G401.6 (cell line): ENCODE data around the gene RAB3IP.
"Not testable (repeated sequence)": the region's sequence is repeated elsewhere in the genome, so short reads cannot be mapped to it uniquely, and the experiment has no call there.

Experiments used
- FAIRE-seq: peaks from 2 replicates; lab custom pipeline; 2012; peaks lifted over from hg19 to GRCh38; lab: Jason Lieb, UNC

Gene RAB3IP

DNA sequence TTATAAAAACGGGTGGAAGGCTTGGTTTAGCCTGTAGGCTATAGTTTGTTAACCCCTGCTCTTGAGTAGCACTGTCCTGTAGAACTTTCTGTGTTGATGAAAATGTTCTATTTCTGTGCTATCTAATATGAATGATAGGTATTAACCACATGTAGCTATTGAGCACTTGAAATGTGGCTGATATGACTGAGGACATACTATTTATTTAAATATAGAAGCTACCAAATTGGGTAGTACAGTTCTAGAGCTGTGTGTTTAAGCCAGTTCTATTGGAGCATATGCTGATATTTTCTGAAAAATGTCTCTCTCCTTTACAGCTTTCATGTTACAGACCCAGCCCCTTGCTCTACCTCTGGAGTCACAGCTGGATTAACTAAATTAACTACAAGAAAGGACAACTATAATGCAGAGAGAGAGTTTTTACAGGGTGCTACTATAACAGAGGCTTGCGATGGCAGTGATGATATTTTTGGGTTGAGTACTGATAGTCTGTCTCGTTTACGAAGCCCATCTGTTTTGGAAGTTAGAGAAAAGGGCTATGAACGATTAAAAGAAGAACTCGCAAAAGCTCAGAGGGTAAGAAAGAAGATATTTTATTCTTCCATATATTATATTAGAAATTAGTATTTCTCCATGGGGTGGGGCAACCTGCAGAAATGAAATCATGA, 17.6 kb downstream of the RAB3IP start:
- no peak for FAIRE-seq

DNA sequence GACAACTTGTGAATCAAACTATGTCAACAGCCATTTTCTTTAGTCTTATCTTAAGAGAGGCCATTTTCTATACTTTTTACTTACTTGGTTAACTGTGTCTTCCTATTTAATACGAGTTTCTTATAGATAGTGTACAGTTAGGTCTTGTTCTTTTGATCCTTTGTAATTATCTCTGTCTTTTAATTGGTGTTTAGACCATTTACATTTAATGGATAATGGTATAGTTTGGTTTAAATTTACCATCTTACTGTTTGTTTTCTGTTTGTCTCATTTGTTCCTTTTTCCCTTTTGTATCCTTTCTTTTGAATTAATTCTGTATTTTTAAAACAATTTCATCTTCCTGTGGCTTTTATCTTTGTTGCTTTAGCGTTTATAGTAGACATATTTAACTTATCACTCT, 19.4 kb downstream of the RAB3IP start:
- FAIRE-seq = no peak

DNA sequence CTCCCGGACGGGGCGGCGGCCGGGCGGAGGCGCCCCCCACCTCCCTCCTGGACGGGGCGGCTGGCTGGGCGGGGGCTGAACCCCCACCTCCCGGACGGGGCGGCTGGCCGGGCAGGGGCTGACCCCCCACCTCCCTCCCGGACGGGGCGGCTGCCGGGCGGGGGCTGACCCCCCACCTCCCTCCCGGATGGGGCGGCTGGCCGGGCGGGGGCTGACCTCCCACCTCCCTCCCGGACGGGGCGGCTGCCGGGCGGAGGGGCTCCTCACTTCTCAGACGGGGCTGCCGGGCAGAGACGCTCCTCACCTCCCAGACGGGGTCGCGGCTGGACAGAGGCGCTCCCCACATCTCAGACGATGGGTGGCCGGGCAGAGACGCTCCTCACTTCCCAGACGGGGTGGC, 20.9 kb downstream of the RAB3IP start:
- FAIRE-seq = not testable (repeated sequence)

DNA sequence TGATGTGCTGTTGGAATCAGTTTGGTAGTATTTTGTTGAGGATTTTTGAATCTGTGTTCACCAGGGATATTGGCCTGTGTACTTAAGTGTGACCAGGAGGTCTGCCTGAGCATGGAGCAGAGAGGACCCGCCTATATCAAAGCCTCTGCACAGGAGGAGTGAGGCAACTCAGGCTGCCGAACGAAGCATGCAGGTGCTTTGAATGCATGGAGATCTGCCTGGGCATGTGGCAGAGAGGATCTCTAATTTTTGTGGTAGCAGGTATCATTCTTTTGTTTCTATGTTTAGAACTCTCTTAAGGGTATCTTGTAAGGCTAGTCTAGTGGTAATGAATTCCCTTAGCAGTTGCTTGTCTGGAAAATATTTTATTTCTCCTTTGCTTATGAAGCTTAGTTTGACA, 26.9 kb downstream of the RAB3IP start:
- FAIRE-seq = no peak

DNA sequence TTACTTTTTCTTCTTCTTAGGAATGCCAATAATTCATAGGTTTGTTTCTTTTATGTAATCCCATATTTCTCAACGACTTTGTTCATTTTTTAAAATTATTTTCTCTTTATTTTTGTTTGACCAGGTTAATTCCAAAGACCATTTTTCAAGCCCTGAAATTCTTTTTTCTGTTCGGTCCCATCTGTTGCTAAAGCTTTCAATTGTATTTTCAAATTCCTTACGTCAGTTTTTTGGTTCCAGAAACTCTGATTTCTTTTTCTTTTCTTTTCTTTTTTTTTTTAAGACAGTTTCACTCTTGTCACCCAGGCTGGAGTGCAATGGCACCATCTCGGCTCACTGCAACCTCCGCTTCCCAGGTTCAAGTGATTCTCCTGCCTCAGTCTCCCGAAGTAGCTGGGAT, 27.6 kb downstream of the RAB3IP start:
- no peak for FAIRE-seq

DNA sequence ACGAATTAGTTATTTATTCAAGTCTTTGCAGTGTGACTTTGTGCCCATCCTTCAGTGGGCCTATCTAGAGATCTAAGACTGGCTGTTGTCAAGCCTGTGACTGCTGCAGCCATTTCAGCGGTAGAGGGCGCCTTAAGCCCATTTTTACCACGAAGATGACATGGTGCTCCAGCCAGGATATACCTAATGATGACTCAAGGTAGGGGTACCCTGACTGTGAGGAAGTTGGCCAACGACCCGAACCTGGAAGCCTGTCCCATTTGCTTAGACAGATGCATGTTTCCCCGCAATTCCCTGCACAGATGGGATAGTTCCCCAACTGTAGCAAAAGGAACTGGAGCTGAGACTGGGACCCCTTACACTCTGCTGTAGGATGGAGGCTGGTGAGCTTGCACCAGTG, 41.3 kb downstream of the RAB3IP start:
- FAIRE-seq = no peak

DNA sequence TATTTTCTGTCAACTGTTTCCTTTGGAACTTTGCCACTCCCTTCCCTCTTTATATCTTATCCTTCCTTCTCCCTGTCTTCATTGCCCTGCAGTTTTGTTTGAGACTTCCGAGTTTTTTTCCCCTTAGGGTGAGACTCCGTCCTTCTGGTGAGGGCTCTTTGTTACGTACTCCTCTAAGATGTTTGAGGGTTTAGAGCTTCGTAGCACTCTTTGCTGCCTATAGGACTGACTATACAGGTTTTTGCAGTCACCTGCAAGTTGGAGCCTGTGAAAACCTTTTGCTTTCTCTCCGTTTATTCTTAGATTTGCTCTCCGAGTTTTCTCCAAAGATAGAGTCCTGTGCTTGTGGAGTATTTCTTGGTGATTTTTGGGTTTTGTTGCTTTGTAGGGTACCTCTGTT, 44.7 kb downstream of the RAB3IP start:
- no peak for FAIRE-seq

DNA sequence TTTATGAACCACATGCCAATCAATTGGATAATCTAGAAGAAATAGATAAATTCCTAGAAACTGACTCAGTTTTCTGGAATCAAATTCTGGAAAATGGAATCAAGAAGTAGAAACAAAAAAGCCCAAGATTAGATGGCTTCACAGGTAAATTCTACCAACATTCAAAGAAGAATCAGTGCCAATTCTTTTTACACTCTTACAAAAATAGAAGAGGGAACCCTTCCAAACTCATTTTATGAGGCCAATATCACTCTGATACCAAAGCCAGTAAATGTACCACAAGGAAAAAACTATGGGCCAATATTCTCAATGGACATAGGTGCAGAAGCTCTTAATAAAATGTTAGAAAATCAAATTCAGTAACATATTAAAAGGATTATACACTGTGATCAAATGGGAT, 50.7 kb downstream of the RAB3IP start:
- no peak for FAIRE-seq

DNA sequence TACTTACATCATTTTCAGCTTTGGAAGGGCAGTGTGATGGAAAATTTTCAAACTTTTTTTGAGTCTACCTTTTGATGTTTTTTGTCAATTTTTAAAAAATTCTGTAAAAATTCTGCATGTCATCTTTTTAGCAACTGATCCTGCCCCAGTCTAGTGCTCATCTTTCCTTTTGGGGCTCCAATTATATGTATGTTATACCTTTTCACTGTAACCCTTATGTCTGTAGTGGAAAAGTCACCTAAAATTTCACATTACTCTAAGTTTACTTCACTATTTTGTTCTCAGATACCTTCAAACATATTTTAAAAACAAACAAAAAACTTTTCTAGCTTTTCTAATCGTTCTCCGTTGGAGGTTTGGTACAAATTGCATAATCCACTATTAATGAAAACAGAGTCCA, 53.9 kb downstream of the RAB3IP start:
- no peak for FAIRE-seq

DNA sequence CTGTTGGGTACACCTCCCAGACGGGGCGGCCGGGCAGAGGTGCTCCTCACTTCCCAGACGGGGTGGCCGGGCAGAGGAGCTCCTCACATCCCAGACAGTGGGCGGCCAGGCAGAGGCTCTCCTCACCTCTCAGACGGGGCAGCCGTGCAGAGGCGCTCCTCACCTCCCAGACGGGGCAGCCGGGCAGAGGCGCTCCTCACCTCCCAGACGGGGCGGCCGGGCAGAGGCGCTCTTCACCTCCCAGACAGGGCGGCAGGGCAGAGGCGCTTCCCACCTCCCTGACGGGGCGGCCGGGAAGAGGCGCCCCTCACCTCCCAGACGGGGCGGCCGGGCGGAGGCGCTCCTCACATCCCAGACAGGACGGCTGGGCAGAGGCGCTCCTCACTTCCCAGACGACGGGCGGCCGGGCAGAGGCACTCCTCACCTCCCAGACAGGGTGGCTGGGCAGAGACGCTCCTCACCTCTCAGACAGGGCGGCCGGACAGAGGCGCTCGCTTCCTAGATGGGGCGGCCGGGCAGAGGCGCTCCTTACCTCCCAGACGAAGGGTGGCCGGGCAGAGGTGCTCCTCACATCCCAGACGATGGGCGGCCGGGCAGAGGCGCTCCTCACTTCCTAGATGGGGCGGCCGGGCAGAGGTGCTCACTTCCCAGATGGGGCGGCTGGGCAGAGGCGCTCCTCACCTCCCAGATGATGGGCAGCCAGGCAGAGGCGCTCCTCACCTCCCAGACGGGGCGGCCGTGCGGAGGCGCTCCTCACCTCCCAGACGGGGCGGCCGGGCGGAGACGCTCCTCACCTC, 68.6 kb downstream of the RAB3IP start:
- not testable (repeated sequence) for FAIRE-seq

DNA sequence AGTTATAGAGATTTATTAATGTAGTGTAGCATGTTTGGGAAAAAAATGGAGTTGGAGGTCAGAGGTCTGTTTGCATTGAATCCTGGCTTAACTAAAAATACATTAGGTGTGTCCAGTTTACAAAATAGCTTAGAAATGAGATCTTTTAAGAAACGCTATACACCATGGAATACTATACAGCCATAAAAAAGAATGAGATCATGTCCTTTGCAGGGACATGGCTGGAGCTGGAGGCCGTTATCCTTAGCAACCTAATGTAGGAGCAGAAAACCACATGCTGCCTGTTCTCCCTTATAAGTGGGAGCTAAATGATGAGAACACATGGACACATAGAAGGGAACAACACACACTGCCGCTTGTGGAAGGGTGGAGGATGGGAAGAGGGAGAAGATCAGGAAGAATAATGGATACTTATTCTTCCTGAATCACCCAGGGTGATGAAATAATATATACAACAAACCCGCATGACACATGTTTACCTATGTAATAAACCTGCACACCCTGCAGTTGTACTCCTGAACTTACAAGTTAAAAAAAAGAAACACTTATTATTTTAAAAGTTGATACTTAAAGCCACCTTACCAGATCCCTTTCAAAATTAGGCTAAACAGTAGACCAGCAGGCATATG, 72.3 kb downstream of the RAB3IP start:
- no peak for FAIRE-seq

DNA sequence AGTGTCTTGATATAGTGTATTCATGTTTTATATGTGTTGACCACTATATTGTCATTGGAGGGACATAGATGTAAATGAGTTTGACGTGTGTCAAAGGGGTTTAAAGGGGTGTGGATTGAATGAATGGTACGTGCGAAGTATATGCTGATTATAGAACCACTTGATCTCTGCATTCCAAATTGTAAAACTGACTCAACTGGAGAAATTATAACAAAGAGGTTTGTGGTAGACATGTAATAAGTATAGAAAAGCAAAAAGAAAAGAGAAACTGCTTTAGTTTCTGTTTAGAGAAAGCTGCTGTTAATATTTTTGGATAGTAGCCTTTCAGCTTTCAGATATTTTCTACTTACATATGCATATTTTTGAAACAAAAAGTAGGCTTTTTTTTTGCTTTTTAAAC, 77.4 kb downstream of the RAB3IP start:
- no peak for FAIRE-seq

DNA sequence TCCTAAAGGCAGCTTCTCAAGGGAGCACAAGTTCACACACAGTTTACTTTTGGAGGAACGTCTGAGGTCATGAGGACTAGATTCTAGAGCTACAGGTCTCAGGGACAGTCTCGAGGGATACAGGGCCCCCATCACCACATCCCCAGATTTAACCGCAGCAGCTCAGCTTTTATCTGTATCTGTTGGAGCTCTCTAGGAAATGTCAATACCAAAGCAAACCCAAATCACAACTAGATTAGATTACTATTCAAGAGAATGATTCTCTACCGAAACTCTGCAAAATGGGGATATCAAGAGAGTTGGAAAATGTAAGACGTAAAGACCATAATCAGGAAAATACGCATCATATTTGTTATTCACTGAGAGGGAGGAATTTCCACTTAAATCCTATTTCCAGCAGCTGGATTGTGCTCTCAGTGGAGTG, 82.4 kb downstream of the RAB3IP start:
- FAIRE-seq = no peak

DNA sequence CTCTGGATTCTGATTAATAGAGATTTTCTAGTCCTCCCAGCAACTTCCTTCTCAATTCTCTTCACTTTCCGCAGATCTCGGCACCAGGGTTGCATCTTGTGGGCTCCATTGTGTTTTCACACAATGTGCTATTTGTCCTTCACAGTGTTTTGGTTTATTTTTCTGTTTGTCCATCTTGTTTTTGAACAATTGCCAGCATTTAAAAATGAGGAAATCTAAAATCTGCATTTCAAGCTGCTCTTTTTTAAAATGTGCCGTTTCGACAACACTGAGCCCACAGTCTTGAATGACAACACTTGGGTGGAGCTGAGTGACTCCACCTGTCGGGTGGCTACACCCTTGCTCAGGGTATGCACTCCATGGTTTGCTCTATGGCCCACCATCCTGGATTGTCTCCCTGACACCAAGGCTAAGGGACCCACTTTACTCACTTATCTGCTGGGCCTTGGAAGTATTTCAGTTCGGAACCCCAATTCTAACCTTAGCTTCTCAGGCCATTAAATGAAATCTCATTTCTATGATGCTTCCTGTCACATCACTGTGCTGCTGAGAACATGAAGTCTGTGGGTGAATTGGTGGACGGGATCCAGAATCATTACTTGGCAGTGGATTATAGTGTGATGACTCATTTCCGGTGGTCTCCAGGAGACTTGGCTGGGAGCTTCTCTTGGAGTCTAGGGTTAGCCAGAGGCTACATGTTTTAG, 82.9 kb downstream of the RAB3IP start:
- no peak for FAIRE-seq

DNA sequence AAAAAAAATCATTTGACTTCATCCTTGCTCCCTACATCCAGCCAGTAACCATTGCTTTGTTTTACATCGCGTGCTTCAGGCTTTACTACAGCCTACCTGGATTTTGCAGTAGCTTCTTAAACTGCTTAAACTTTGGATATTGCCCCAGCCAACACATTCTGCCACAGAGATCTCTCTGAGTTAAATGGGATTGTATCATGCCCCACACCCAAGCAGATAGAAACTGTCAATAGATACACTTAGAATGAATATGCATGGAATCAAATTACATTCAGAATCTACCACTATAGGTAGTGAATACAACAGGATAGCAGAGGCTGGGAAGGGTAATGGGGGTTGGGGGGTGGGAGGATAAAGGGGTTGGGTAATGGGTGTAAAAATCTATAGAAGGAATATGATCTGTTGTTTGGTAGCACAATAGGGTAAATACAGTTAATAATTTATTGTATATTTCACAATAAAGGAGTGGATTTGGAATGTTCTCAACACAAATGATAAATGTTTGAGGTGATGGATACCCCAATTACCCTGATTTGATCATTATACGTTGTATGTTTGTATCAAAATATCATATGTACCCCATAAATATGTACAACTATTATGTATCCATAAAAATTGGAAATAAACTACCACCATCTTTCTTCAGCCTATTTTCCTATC, 83.7 kb downstream of the RAB3IP start:
- FAIRE-seq = no peak

DNA sequence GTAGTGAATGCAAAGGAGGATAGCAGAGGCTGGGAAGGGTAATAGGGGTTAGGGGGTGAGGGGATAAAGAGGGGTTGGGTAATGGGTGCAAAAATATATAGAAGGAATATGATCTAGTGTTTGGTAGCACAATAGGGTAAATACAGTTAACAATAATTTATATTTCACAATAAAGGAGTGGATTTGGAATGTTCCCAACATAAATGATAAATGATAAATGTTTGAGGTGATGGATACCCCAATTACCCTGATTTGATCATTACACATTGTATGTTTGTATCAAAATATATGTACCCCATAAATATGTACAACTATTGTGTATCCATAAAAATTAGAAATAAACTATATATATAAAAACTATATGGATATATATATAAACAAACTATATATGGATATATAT, 85.4 kb downstream of the RAB3IP start:
- FAIRE-seq = no peak

DNA sequence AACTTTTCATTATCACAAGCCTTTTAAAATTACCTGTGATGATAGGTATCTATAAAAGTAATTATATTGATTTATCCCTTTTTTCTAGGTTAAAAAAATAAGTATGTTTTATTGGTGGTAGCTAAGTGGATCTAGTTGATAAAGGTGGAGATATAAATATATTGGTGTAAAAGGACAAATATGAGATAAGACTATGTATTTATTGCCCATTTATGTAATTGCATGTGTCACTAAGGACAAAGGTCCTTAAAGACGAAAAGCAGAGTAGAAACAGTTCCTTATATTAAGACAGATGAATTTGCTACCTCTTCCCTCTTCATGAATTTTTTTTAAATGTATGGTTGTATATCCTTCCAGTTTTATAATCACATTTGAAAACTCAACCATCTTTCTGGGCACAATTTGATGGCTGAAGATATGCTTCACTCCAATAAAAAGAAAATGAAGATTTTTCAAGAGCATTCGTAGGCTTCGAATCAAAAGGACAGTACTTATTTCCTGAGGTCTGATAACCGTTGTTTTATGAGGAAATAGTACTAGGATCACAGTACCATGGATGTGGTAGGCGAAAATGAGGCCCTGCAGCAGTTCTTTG, 86.4 kb downstream of the RAB3IP start, which contains the start of gene MYRFL:
Gene MYRFL (plus strand): TSS at position 262 of the 595 bp plus-strand sequence. CDS start 291 bp downstream, at position 553.
- no peak for FAIRE-seq

DNA sequence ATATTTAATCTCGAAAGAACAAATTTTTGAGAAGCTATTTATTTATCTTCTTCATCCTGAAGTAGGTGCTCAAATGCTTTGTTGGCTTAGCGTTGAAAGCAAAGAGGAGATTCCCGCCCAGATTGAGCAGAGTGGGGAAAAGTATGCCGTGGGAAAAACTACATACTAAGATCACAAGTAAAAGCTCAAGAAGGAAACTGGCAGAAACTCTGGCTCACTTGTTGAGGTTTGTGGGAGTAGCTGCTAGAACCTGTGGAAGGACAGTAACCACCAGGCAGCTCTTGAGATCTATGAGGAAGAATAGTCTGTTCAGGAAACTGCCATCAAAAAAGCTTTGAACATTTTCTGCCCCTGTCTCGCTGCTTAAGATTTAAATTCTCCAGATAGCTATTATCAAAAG, 90.2 kb downstream of the RAB3IP start:
- no peak for FAIRE-seq

DNA sequence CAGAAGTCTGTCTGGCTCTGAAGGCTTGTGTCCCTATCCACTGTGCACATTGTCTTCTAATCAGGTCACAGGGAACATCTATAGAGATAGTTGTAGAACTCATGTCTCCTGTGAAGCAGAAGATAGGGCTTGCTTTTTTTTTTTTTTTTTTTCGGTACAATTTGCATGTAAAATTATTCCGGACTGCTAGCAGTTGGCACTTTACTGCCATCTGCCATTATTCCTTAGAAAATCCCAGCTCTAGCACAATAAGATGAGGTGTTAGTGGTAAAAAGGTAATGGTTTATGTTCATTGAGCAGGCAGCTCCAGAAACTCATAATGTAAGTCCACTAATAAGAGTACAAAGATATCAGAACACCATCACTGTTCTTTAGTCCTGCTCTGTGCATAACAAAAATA, 95.0 kb downstream of the RAB3IP start:
- no peak for FAIRE-seq

DNA sequence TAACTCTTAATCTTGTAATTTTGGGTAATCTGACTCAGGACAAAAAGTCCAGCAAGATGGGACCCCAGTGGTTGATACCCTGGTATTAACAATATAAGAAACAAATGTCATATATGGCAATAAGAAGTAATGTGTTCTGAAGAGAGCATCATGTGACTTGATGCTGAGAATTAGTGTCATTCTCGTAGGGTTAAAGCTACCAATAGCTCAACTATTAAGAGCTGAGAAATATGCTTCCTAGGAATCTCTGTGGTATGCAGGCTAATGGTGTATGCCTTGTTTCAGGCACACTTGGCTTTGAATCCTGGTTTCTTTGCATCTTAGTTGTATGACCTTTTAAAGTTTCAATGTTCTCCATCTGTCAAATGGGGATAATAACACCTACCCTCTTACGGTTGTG, 95.5 kb downstream of the RAB3IP start:
- FAIRE-seq = no peak

DNA sequence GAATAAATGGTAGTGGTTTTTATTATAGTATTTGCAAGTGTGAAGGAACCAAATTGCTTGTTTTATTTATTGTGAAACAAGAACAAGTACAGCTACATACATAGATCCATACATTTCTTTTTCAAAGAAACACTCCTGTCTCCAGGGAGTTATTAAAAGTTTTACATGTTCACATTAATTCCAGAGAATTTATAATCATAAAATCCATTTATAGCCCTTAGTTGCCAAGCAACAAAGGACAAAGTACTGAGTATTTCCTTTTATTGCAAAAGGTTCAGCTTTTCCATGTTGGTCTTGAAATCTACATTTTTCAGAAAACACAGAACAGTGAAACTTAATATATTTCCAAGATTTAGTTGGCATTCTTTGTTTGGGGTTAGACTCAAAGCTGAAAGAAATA, 95.9 kb downstream of the RAB3IP start:
- no peak for FAIRE-seq

DNA sequence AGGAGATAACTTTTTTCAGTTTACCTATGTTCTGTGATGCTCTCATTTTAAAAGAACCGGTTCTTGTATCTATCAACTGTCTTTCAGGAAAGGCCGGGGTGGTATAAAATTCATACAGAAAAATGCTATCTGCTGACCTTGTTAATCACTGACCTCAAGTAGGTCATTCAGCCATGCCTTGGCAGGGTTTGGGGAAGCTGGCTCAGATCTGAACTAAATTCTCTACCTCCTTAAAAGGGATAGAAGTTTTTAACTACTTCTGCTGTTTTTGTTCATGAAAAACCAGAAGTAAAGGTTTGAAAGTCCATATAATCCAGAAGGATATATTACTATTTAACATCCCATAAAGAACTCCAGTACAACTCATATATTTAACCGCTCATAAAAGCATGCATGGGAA, 96.4 kb downstream of the RAB3IP start:
- no peak for FAIRE-seq
